Colonic mucosa (tissue), 4 donors: Measurements from ENCODE around the gene TVP23A. TPM values are rescaled to one million over a fixed set of nuclear protein-coding genes. Genes with fewer than 3 reads are reported as not detected.

Source experiments
- DNase-seq: peaks from one replicate; pipeline ENCODE4 v3.0.0-alpha.2; 2020
- H3K27ac ChIP-seq: fragments of 200-600 bp; one replicate; pipeline ENCODE4 v1.8.0; 2021
- H3K27me3 ChIP-seq: fragments of 200-600 bp; one replicate; pipeline ENCODE4 v1.8.0; 2021
- H3K36me3 ChIP-seq: fragments of 200-600 bp; one replicate; pipeline ENCODE4 v1.8.0; 2021
- H3K4me1 ChIP-seq: fragments of 200-600 bp; one replicate; pipeline ENCODE4 v1.8.0; 2021; ENCODE audit warnings: mild to moderate bottlenecking
- H3K4me3 ChIP-seq: fragments of 200-600 bp; one replicate; pipeline ENCODE4 v1.8.0; 2021
- H3K9ac ChIP-seq, 2 donors: one replicate each; pipeline ENCODE4 v1.7.0; 2013; ENCODE audit warnings: control low read depth in 2 of 2, low read depth in 2 of 2, low read length in 2 of 2
- H3K9me3 ChIP-seq: fragments of 200-600 bp; one replicate; pipeline ENCODE4 v1.8.0; 2021
- intact Hi-C: fragments of 100-400 bp; cut with DNase I; formaldehyde crosslinking; loops from one replicate; pipeline ENCODE4 v1.14.1; 2022
- total RNA-seq, 2 donors: library from RNA; stranded (reverse); fragmentation: NEBNext Ultra II Directional in 1 of 2; extraction: Animal tissue kit (Norgen Biotek cat#: 25700) in 1 of 2; gene quantifications; one replicate each; pipeline ENCODE4 v1.2.1, GENCODE V29; 2021
- TF ChIP-seq, protein P1 (sequence below): fragments of 200-600 bp; IDR thresholded peaks from one replicate; pipeline ENCODE4 v1.8.0; 2022; ENCODE audit warnings: antibody characterized with exemption, mild to moderate bottlenecking
- donor health status: healthy.
- donor health status: DM: no; HTN: no; CAD: no.
- donor health status: DM: no; HTN: no; CAD: no.

TVP23A gene
- total RNA-seq, 2 donors from 2014 or later, result 0.19 TPM; not detected in 1

DNA sequence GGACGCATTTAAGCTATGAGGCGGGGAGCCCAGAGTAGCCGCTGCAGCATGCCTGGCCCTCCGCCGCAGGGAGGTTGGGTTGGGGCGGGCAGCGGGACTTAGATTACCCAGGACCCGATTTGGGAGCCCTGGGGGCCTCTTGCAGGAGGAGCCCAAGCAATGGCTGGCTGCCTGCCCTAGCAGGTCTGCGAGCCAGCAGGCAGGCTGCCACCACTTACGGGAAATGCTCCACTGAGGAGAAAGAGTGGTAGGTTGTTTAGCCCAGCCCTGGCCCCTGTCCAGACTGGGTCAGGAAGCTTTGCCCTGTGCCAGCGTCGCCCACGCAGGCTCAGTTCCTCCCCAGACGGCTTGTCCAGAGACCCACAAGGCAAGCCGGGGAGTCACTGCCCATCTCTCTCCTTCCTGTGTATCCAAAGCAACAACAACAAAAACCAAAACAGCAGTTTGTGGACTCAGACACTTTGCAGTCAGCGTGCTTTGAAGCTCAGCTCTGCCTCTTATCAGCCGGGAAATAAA is 10.3 kb upstream of the TVP23A start:
- peak overlapping the region; percentile 38 to 43 for H3K9ac ChIP-seq
- intact Hi-C loops, result no loop called here

DNA sequence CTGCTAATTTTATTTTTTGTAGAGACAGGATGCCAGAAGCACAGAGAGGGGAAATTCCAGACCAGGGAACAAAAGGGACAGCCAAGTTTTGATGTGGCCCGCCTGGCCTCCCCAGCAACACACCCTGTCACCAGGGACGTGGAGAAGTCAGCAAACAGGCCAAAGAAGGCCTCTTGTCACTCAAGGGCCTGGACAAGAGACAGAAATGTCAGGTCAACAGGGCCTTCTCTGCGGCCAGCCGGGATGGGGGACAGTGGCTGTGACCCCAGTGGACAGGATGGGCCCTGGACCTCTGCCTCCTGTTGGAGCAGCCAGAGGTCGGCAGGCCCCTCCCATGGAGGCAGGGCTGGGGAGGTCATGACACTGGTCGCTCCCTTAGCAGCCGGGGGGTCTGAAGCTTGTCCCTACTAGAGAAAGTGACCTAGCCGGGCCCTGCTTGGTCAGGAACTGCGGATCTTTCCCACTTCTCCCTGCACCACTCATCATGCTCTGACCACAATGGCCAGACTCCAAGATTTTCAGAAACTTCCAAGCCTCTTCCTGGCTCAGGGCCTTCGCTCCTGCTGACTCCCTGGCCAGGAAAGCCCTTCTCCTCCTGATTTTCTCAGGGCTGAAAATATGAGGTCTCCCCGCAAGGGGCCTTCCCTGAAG is 9.2 kb upstream of the TVP23A start:
- no peak overlapping the region for H3K4me3 ChIP-seq
- H3K4me1 ChIP-seq, result peaks cover 9% of the 10 kb centered on the region
- peak; percentile 52 for DNase-seq
- intact Hi-C loops, result no loop called here
- H3K36me3 ChIP-seq, result no peaks in the 10 kb centered on the region
- no peaks in the 10 kb centered on the region for H3K27me3 ChIP-seq
- H3K27ac ChIP-seq, result peak overlapping the region; percentile 80
- H3K9me3 ChIP-seq, result no peaks in the 10 kb centered on the region
- TF ChIP-seq, protein P1, sequence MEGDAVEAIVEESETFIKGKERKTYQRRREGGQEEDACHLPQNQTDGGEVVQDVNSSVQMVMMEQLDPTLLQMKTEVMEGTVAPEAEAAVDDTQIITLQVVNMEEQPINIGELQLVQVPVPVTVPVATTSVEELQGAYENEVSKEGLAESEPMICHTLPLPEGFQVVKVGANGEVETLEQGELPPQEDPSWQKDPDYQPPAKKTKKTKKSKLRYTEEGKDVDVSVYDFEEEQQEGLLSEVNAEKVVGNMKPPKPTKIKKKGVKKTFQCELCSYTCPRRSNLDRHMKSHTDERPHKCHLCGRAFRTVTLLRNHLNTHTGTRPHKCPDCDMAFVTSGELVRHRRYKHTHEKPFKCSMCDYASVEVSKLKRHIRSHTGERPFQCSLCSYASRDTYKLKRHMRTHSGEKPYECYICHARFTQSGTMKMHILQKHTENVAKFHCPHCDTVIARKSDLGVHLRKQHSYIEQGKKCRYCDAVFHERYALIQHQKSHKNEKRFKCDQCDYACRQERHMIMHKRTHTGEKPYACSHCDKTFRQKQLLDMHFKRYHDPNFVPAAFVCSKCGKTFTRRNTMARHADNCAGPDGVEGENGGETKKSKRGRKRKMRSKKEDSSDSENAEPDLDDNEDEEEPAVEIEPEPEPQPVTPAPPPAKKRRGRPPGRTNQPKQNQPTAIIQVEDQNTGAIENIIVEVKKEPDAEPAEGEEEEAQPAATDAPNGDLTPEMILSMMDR, result no peak
- H3K9ac ChIP-seq, result peak overlapping the region; percentile 24 to 38

More for the DNA sequence above, 10.3 kb upstream of the TVP23A start:
- TF ChIP-seq, protein P1, result no peak
- Histone ChIP-seq H3K4me3 (peak overlapping the region; percentile 15), H3K27me3 (no peaks in the 10 kb centered on the region), H3K4me1 (peaks cover 9% of the 10 kb centered on the region), H3K36me3 (no peaks in the 10 kb centered on the region), H3K27ac (peak overlapping the region; percentile 80), H3K9me3 (no peaks in the 10 kb centered on the region)
- peak; percentile 78 for DNase-seq

DNA sequence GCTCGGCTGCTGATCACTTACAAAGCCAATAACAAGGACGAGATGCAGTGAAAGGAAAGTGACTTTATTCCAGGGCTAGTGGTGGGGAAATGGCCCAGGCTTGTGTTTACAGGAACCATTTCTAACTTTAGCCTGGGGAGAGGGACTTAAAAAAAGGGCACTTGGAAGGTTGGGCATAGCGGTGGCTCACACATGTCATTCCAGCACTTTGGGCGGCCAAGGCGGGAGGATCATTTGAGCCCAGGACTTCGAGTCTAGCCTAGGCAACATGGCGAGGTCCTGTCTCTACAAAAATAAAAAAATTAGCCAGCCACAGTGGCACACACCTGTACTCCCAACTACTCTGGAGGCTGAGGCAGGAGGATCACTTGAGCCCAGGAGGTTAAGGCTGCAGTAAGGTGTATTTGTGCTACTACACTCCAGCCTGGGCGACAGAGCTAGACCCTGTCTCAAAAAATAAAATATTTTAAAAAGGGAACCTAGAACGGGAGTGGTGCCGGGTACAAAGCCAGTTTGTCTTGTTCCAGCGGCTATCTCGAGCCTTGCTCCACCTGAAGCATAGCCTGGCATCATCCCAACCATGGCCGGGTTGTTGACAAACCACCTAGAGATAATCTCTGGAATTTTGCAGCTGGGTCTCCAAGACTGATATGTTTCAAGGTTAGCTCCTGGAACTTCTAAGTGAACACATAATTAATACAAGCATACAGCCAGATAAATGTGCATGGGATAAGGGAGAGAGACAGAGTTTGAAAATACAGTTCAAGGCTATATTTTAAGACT is 5.7 kb upstream of the TVP23A start:
- intact Hi-C loops, result no loop called here
- no peak overlapping the region for H3K9ac ChIP-seq
- no peak overlapping the region for H3K27ac ChIP-seq
- H3K27me3 ChIP-seq, result no peaks in the 10 kb centered on the region
- no peak for DNase-seq
- no peaks in the 10 kb centered on the region for H3K36me3 ChIP-seq
- no peaks in the 10 kb centered on the region for H3K9me3 ChIP-seq
- TF ChIP-seq, protein P1, result no peak
- H3K4me1 ChIP-seq, result peaks cover 7% of the 10 kb centered on the region
- no peak overlapping the region for H3K4me3 ChIP-seq

DNA sequence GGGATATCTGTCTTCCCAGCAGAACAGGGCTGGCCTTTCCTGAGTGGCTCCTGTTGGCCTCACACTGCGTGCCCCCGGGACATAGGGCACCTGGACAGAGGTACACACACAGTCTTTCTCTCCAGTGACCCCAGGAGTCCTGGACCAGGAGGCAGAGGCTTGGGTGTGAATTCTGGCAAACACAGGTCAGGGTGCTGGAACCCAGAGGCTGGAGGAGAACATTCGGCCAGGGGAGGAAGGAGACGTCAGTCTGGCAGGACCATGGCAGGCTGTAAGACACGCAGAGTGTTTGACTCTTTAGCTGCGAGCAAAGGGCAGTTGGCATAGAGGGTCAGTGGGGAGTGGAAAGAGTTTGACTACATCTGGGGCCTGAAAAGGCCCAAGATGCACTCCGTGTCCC is 4.1 kb upstream of the TVP23A start:
- no peaks in the 10 kb centered on the region for H3K9me3 ChIP-seq
- H3K9ac ChIP-seq, result no peak overlapping the region
- no peak overlapping the region for H3K27ac ChIP-seq
- DNase-seq, result no peak
- intact Hi-C loops, result no loop called here
- no peaks in the 10 kb centered on the region for H3K4me1 ChIP-seq
- H3K4me3 ChIP-seq, result no peak overlapping the region
- TF ChIP-seq, protein P1, result no peak
- H3K36me3 ChIP-seq, result no peaks in the 10 kb centered on the region
- H3K27me3 ChIP-seq, result no peaks in the 10 kb centered on the region

DNA sequence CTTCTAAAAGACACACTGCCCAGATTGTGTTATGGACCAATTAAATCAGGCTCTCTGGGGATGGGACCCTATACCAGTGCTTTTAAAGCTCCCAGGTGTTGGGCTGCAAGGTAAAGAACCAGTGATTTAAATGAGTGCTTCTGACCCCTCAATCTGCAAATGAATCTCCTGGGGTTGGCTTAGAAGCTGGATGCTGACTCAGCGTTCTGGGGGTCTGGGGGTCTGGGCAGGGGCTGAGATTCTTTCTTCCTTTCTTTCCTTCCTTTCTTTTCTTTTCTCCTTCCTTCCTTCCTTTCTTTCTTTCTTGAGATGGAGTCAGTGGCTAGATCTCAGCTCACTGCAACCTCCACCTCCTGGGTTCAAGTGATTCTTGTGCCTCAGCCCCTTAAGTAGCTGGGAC is 2.0 kb upstream of the TVP23A start:
- Histone ChIP-seq H3K9me3 (no peaks in the 10 kb centered on the region), H3K27me3 (no peaks in the 10 kb centered on the region), H3K4me1 (no peaks in the 10 kb centered on the region), H3K36me3 (no peaks in the 10 kb centered on the region), H3K9ac (no peak overlapping the region), H3K27ac (no peak overlapping the region), H3K4me3 (no peak overlapping the region)
- intact Hi-C loops, result no loop called here
- TF ChIP-seq, protein P1, result no peak
- DNase-seq, result no peak
